ENCODE measurements around the gene CCDC3. TPM values are rescaled to one million over a fixed set of nuclear protein-coding genes. Genes with fewer than 3 reads are reported as not detected.
A peak's percentile ranks its signal among the peaks of the same experiment; 100 is the strongest.

The CCDC3 gene
- polyA plus RNA-seq, 1 of the 3 experiments (the other 2 are of a cell fraction) = 0.02 TPM

- DNase-seq = peak; percentile 24
- Histone ChIP-seq H3K4me3 (ENCODE audit: low read depth in 2 of 2, low read length in 1 of 2) (no peak overlapping the region), H4K20me1 (ENCODE audit: insufficient read depth) (no peaks in the 10 kb centered on the region), H3K9ac (no peak overlapping the region), H3K27me3 (ENCODE audit: insufficient read depth) (no peaks in the 10 kb centered on the region), H3K4me2 (no peak overlapping the region), H3K4me1 (ENCODE audit: control insufficient read depth in 1 of 2, insufficient read depth in 2 of 2, low read depth in 1 of 2, low read length in 1 of 2) (no peaks in the 10 kb centered on the region), H3K9me3 (no peaks in the 10 kb centered on the region), H3K36me3 (replicated peaks in 1 of 2; ENCODE audit: control insufficient read depth in 1 of 2, insufficient read depth in 2 of 2, low read length in 1 of 2) (no peaks in the 10 kb centered on the region), H3K27ac (ENCODE audit: low read depth in 2 of 2, low read length in 1 of 2) (no peak overlapping the region), H3K79me2 (ENCODE audit: insufficient read depth) (no peaks in the 10 kb centered on the region), H3F3A (replicated peaks; ENCODE audit: insufficient read depth) (no peaks in the 10 kb centered on the region), H2AFZ (ENCODE audit: low read depth) (no peak overlapping the region), H3K9me2 (no peaks in the 10 kb centered on the region)
- TF ChIP-seq FOXM1 (IDR thresholded peaks at IDR 0.05; ENCODE audit: low read depth) = no peak
- TF ChIP-seq RAD21 (IDR thresholded peaks at IDR 0.05; ENCODE audit: low read length) = no peak
- CTCF ChIA-PET = interaction anchor here (0.6 to 2.3 kb wide), 3 partner anchors 9 to 336 kb away, joined by 3 to 8 read pairs (median 7); no protein-coding TSS in a partner anchor
- 74% methylated on average over 5 of the region's 6 CpGs for WGBS (ENCODE audit: low lambda C conversion rate)
- POLR2A ChIA-PET = no interaction called here
These were observed 45.5 kb upstream of the CCDC3 start for GRCh38 chr10:13046851-13047528.

- Histone ChIP-seq H3K9me2 (no peaks in the 10 kb centered on the region), H3K4me3 (ENCODE audit: low read depth in 2 of 2, low read length in 1 of 2) (no peak overlapping the region), H3K27me3 (ENCODE audit: insufficient read depth) (no peaks in the 10 kb centered on the region; the same call in 1 of the 2 replicates), H3K27ac (ENCODE audit: low read depth in 2 of 2, low read length in 1 of 2) (no peak overlapping the region), H3F3A (replicated peaks; ENCODE audit: insufficient read depth) (no peaks in the 10 kb centered on the region), H3K9me3 (no peaks in the 10 kb centered on the region), H3K4me1 (ENCODE audit: control insufficient read depth in 1 of 2, insufficient read depth in 2 of 2, low read depth in 1 of 2, low read length in 1 of 2) (peaks cover 0 to 10% of the 10 kb centered on the region in 2 experiments; a peak in 1 of 4 replicates), H3K36me3 (replicated peaks in 1 of 2; ENCODE audit: control insufficient read depth in 1 of 2, insufficient read depth in 2 of 2, low read length in 1 of 2) (no peaks in the 10 kb centered on the region), H4K20me1 (ENCODE audit: insufficient read depth) (no peaks in the 10 kb centered on the region), H3K79me2 (ENCODE audit: insufficient read depth) (no peaks in the 10 kb centered on the region), H3K4me2 (no peak overlapping the region), H3K9ac (no peak overlapping the region), H2AFZ (ENCODE audit: low read depth) (no peak overlapping the region)
- TF ChIP-seq ZBTB33 (IDR thresholded peaks at IDR 0.05; ENCODE audit: borderline replicate concordance, low read depth) = no peak
- no peak for TF ChIP-seq CHD2 (IDR thresholded peaks at IDR 0.05; ENCODE audit: low read length, partially characterized antibody)
- no peak for TF ChIP-seq MEF2A (IDR thresholded peaks at IDR 0.05; ENCODE audit: borderline replicate concordance, low read depth)
- TF ChIP-seq MAX (IDR thresholded peaks at IDR 0.05; ENCODE audit: low read depth) = no peak
- TF ChIP-seq SIN3A (IDR thresholded peaks at IDR 0.05; ENCODE audit: borderline replicate concordance, low read depth, low read length) = no peak
- no peak for TF ChIP-seq EP300 (IDR thresholded peaks at IDR 0.05; ENCODE audit: borderline replicate concordance in 1 of 2, low read depth in 1 of 2, low read length in 1 of 2)
- TF ChIP-seq IRF3 (IDR thresholded peaks at IDR 0.05; ENCODE audit: low read depth, low read length) = no peak
- TF ChIP-seq MXI1 (IDR thresholded peaks at IDR 0.05; ENCODE audit: low read depth, low read length) = no peak
- ChIA-PET POLR2A (no interaction called here), CTCF (interaction anchor here (1.2 kb wide), 1 partner anchor 13 kb away, joined by 3 read pairs; no protein-coding TSS in a partner anchor)
- no peak for DNase-seq
- 53% methylated on average over 2 of the region's 2 CpGs for WGBS (ENCODE audit: low lambda C conversion rate)
These were observed 42.0 kb upstream of the CCDC3 start for GRCh38 chr10:13043520-13043919.

All from SK-N-SH (cell line).